Activated naive CD8-positive, alpha-beta T cell (primary cell): Measurements from ENCODE around the gene CHAD.

ENCODE experiments used
- H3K27ac Mint-ChIP-seq: one replicate; pipeline ENCODE4 v1.8.0; 2021; ENCODE audit warnings: mixed read lengths
- H3K27me3 Mint-ChIP-seq: one replicate; pipeline ENCODE4 v1.8.0; 2021; ENCODE audit warnings: mixed read lengths
- H3K36me3 Mint-ChIP-seq: one replicate; pipeline ENCODE4 v1.8.0; 2021; ENCODE audit warnings: mixed read lengths
- H3K4me1 Mint-ChIP-seq: one replicate; pipeline ENCODE4 v1.8.0; 2021; ENCODE audit warnings: low read depth, mixed read lengths
- H3K4me3 Mint-ChIP-seq: one replicate; pipeline ENCODE4 v1.8.0; 2021; ENCODE audit warnings: mild to moderate bottlenecking, mixed read lengths
- H3K9me3 Mint-ChIP-seq: one replicate; pipeline ENCODE4 v1.8.0; 2021; ENCODE audit warnings: low read depth, mixed read lengths

The CHAD gene

GRCh38 chr17:50460831-50461526, 7.7 kb downstream of the CHAD start:
- H3K9me3 Mint-ChIP-seq: no peaks in the 10 kb centered on the region
- no peaks in the 10 kb centered on the region for H3K4me1 Mint-ChIP-seq
- H3K27ac Mint-ChIP-seq: no peak overlapping the region
- H3K4me3 Mint-ChIP-seq: no peak overlapping the region
- no peaks in the 10 kb centered on the region for H3K36me3 Mint-ChIP-seq
- H3K27me3 Mint-ChIP-seq: no peaks in the 10 kb centered on the region

DNA sequence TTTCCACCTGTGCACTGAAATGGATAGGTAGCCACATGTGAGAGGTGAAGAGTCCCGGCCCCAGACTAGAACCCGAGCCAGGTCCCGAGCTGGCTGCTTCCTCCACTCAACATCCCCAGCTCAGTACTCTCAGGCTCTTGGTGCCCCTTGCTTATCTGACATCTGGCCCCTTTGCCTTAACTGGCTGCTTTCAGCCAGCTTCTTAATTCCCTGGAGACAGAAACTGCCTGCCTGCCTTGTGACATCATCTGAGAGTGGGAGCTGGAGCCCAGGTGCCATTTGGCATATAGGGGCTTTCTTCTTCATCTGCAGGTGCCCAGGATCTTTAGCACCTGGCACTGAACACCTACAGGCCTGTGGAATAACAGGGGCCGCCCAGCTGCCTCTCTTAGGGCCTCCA, 8.9 kb downstream of the CHAD start:
- no peaks in the 10 kb centered on the region for H3K27me3 Mint-ChIP-seq
- no peak overlapping the region for H3K27ac Mint-ChIP-seq
- H3K4me3 Mint-ChIP-seq: no peak overlapping the region
- peaks cover 4% of the 10 kb centered on the region for H3K36me3 Mint-ChIP-seq
- H3K4me1 Mint-ChIP-seq: no peaks in the 10 kb centered on the region
- no peaks in the 10 kb centered on the region for H3K9me3 Mint-ChIP-seq

DNA sequence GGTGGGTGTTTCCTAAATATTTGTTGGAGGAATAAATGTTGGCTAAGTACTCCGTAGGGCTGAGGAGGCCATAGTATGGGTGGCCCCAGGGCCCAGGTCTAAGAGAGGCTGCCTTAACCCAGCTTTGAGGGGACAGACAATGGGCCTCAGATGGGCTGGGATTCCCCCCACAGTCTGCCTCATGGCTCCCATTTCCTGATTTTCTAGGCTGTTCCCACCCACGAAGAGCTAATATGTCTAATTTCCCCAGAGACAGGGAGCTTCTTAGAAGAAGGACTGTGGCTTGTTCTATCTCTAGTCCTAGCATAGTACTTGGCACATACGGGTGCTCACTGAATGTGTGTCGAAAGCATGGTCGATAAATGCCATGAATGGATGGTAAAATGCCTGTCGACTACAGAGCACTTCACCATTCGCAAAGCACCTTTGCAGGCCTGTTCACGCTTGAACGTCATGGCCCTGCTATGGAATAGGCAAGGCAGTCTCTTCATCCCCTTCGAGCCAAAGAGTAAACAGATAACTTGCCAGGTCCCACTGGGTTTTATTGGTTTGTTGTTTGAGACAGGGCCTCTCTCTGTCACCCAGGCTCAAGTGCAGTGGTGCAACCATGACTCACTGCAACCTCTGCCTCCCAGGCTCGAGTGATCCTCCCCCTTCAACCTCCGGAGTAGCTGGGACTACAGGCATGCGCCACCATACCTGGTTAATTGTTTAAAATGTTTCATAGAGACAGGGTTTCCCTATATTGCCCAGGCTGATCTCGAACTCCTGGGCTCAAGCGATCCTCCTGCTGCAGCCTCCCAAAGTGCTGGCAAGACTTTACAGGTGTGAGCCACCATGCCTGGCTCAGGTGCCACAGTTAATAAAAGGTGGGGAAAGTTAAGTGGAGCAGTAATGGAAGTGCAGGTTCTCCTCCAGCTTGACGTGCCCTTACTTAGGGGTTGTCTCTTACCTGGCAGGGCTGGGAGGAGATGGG, 9.7 kb downstream of the CHAD start:
- Mint-ChIP-seq H3K27ac (no peak overlapping the region), H3K9me3 (no peaks in the 10 kb centered on the region), H3K36me3 (peaks cover 4% of the 10 kb centered on the region), H3K27me3 (no peaks in the 10 kb centered on the region), H3K4me3 (no peak overlapping the region), H3K4me1 (no peaks in the 10 kb centered on the region)

- Mint-ChIP-seq H3K4me3 (no peak overlapping the region), H3K9me3 (no peaks in the 10 kb centered on the region), H3K27me3 (no peaks in the 10 kb centered on the region), H3K36me3 (peaks cover 4% of the 10 kb centered on the region), H3K4me1 (no peaks in the 10 kb centered on the region), H3K27ac (no peak overlapping the region)
Measured at GRCh38 chr17:50458270-50458669, 10.4 kb downstream of the CHAD start.

DNA sequence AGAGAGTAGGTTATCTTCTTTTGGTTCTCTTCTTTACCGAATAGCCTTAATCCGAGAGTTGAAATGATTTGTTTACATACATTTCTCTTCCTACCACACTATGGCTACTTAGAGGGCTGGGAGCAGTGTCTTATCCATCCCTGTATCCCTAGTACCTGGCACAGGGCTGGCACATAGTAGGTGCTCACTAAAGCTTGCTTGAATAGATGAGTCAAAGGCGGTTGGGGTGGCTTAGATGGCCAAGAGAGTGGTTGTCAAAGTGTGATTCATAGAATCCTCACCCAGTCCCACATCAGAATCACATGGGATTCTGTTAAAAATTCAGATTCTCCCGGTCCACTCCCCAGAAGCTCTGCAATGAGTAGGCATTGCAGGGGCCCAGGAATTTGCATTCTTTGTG, 11.1 kb downstream of the CHAD start:
- Mint-ChIP-seq H3K27me3 (no peaks in the 10 kb centered on the region), H3K4me1 (no peaks in the 10 kb centered on the region), H3K27ac (no peak overlapping the region), H3K36me3 (peaks cover 4% of the 10 kb centered on the region), H3K4me3 (no peak overlapping the region), H3K9me3 (no peaks in the 10 kb centered on the region)

- Mint-ChIP-seq H3K27ac (no peak overlapping the region), H3K27me3 (no peaks in the 10 kb centered on the region), H3K4me1 (no peaks in the 10 kb centered on the region), H3K36me3 (peaks cover 8% of the 10 kb centered on the region), H3K9me3 (no peaks in the 10 kb centered on the region), H3K4me3 (no peak overlapping the region)
Measured at GRCh38 chr17:50453901-50454300, 14.8 kb downstream of the CHAD start.

DNA sequence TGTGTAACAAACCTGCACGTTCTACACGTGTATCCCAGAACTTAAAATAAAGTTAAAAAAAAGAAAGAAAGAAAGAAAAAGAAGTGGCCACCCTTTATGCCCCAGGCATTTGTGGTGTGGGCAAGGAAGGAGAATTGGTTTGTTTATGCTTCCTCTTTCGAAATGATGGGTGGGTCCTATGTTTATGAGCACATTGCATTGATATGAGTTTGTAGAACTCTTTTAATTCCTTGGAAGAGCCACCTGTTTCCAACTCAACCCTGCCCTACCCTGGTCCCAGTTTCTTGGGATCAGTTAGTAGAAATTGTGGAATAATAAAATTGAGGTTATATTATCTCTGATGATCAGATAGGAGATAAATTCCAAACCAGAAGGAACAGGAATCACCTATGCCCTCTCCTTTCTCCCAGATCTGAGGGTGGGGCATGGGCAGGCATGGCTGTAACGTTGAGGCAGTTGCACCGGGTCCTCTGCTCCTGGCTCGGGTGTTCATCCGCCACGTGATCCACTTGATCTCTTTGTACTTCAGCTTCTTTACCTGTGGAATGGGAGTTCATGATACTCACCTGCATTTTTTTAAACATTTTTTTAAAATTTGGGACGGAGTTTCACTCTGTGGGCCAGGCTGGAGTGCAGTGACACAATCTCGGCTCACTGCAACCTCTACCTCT, 15.9 kb downstream of the CHAD start:
- Mint-ChIP-seq H3K4me1 (no peaks in the 10 kb centered on the region), H3K9me3 (no peaks in the 10 kb centered on the region), H3K4me3 (no peak overlapping the region), H3K36me3 (peaks cover 8% of the 10 kb centered on the region), H3K27me3 (no peaks in the 10 kb centered on the region), H3K27ac (no peak overlapping the region)

DNA sequence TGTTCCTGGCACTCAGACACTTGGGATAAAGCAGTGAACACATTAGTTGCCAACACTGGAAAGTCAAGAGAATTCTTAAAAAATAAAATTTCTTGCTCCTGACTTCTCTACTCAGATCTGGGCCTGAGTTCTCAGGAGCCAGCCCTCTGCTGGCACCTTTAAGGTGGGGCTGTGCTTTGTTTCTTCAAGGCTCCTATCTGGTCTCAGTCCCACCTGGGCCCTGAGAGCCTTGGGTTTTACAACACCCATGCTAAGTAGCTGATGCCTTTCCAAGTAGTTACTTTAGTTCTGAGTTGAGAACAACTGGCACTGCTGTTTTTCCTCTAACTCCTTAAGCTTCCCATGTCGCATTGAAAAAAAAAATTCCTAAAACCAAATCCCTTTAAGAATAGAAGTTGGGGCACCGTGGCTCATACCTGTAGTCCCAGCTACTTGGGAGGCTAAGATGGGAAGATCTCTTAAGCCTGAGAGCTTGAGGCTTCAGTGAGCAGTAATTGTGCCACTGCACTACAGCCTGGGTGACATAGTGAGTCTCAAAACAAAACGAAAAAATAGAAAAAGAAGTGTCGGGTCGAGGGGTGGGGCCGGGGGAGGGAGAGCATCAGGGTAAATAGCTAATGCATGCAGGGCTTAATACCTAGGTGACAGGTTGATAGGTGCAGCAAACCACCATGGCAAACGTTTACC, 16.6 kb downstream of the CHAD start:
- Mint-ChIP-seq H3K27me3 (no peaks in the 10 kb centered on the region), H3K9me3 (no peaks in the 10 kb centered on the region), H3K4me1 (no peaks in the 10 kb centered on the region), H3K27ac (no peak overlapping the region), H3K36me3 (peaks cover 8% of the 10 kb centered on the region), H3K4me3 (no peak overlapping the region)

- peaks cover 5% of the 10 kb centered on the region for H3K36me3 Mint-ChIP-seq
- no peak overlapping the region for H3K4me3 Mint-ChIP-seq
- H3K27me3 Mint-ChIP-seq: no peaks in the 10 kb centered on the region
- no peaks in the 10 kb centered on the region for H3K4me1 Mint-ChIP-seq
- no peaks in the 10 kb centered on the region for H3K9me3 Mint-ChIP-seq
- no peak overlapping the region for H3K27ac Mint-ChIP-seq
Measured at GRCh38 chr17:50448643-50449042, 20.0 kb downstream of the CHAD start.

GRCh38 chr17:50447870-50448595, 20.6 kb downstream of the CHAD start:
- Mint-ChIP-seq H3K36me3 (peaks cover 5% of the 10 kb centered on the region), H3K4me1 (no peaks in the 10 kb centered on the region)

DNA sequence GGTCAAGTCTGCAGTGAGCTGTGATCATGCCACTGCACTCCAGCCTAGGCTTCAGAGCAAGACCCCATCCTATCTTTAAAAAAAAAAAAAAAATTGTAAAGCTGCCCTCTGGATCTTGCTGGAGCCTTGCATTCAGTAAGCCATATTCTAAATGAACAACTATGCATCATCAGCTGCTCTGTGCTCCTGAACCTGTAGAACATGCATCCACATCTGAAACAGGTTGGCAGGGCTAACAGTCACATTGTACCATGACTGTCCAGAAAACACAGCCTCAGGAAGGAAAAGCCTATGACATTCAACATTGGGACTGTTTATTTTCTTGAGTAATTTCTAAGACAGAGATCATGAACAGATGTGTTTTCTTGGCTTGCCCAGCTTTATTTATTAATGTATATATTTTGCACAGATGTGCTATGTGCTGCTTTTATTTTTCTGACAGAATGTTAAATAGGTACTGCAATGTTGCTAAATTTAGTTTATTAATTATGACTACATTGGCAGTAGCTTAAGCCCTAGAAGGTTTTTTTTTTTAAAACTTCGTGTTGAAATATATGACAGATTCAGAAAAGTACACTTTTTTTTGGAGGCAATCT, 22.9 kb downstream of the CHAD start:
- Mint-ChIP-seq H3K4me1 (no peaks in the 10 kb centered on the region), H3K27ac (no peak overlapping the region), H3K27me3 (no peaks in the 10 kb centered on the region), H3K36me3 (peaks cover 4% of the 10 kb centered on the region), H3K9me3 (no peaks in the 10 kb centered on the region), H3K4me3 (no peak overlapping the region)

More at GRCh38 chr17:50447870-50448595, 20.6 kb downstream of the CHAD start:
- Mint-ChIP-seq H3K9me3 (no peaks in the 10 kb centered on the region), H3K4me3 (no peak overlapping the region), H3K27ac (no peak overlapping the region), H3K27me3 (no peaks in the 10 kb centered on the region)

DNA sequence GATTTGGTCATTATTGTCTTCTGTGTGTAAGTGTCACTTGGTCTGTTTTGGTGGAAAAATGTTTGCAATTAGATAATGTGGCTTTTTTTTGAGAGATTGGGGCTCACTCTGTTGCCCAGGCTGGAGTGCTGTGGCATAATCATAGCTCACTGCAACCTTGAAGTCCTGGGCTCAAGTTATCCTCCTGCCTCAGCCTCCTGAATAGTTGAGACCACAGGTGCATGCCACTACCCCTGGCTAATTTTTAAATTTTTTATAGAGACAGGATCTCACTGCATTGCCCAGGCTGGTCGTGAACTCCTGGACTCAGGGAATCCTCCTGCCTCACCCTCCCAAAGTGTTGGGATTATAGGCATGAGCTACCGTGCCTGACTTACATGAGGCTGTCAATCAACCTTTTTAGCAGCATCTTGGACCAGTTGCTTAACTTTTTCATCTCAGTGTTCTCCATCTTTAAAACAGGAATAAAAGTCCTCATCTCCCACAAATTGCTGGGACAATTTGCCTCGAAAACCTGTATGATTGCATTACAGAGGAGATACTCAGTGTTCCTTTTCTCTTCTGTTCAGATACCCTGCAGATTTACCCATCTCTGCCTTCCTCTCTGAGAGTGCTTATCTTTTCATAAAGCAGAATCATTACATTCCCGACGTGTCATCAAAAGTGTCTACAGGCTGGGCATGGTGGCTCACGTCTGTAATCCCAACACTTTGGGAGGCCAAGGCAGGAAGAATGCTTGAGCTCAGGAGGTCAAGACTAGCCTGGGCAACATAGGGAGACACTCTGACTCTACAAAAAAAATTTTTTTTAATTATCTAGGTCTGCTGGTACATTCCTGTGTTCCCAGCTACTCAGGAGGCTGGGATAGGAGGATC, 23.6 kb downstream of the CHAD start:
- H3K27ac Mint-ChIP-seq: no peak overlapping the region
- H3K27me3 Mint-ChIP-seq: no peaks in the 10 kb centered on the region
- no peaks in the 10 kb centered on the region for H3K4me1 Mint-ChIP-seq
- H3K9me3 Mint-ChIP-seq: no peaks in the 10 kb centered on the region
- H3K4me3 Mint-ChIP-seq: no peak overlapping the region
- H3K36me3 Mint-ChIP-seq: no peaks in the 10 kb centered on the region

DNA sequence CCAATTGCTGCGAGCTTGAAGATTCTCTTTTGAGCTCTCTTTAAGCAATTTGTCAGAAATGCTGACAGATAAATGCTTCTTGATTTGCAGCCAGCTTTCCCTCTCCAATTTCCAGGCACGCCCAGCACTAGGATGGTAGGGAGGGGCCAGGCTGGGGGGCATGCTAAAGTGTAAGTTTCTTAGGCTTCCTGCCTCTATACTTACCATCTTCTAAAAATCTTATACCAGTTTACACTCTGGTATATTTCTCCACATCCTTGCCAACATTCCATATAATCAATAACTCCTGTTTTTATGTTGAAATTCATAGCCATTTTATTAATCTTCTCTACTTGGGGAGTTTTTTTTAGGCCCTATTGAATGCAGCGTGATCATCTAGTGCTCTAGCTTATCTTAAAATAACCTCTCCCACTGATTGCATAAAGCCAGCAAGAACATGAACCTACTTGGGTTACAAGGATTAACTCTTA, 25.1 kb downstream of the CHAD start:
- no peaks in the 10 kb centered on the region for H3K36me3 Mint-ChIP-seq

More for the DNA sequence above, 25.1 kb downstream of the CHAD start:
- no peaks in the 10 kb centered on the region for H3K27me3 Mint-ChIP-seq
- H3K4me1 Mint-ChIP-seq: no peaks in the 10 kb centered on the region
- H3K27ac Mint-ChIP-seq: no peak overlapping the region
- H3K4me3 Mint-ChIP-seq: no peak overlapping the region
- H3K9me3 Mint-ChIP-seq: no peaks in the 10 kb centered on the region
